GM23338 (cell line): Measurements from ENCODE around the gene GH1. TPM values are rescaled to one million over a fixed set of nuclear protein-coding genes. Genes with fewer than 3 reads are reported as not detected.

ENCODE experiments used
- ATAC-seq: fragments of 200-7000 bp; cut with Tn5 transposase; 3 replicates; pipeline ENCODE4 v1.9.1; 2020
- DNase-seq: peaks from one replicate; pipeline ENCODE4 v3.0.0-alpha.2; 2015; ENCODE audit warnings: low spot score
- H2AFZ ChIP-seq: fragments of 200-600 bp; sonication (generic); 2 replicates; pipeline ENCODE4 v1.8.0; 2016; ENCODE audit warnings: antibody characterized with exemption, mild to moderate bottlenecking, moderate library complexity
- H3F3A ChIP-seq: fragments of 200-600 bp; sonication (generic); replicated peaks from 2 replicates; pipeline ENCODE4 v1.8.0; 2017; ENCODE audit warnings: antibody characterized with exemption, mixed run types, low read depth
- H3K27ac ChIP-seq: fragments of 200-600 bp; sonication (generic); 2 replicates; pipeline ENCODE4 v1.6.1; 2016; ENCODE audit warnings: low read depth
- H3K27me3 ChIP-seq: fragments of 200-600 bp; sonication (generic); 2 replicates; pipeline ENCODE4 v1.8.0; 2016; ENCODE audit warnings: mild to moderate bottlenecking, mixed run types, moderate library complexity; ENCODE audit not compliant: insufficient read depth
- H3K36me3 ChIP-seq: fragments of 200-600 bp; sonication (generic); 2 replicates; pipeline ENCODE4 v1.8.0; 2016; ENCODE audit warnings: mild to moderate bottlenecking; ENCODE audit not compliant: insufficient read depth
- H3K4me1 ChIP-seq: fragments of 200-600 bp; sonication (generic); 2 replicates; pipeline ENCODE4 v1.8.0; 2016; ENCODE audit warnings: mild to moderate bottlenecking, moderate library complexity; ENCODE audit not compliant: insufficient read depth
- H3K4me2 ChIP-seq: fragments of 200-600 bp; sonication (generic); 2 replicates; pipeline ENCODE4 v1.7.1; 2017; ENCODE audit warnings: mixed run types
- H3K4me3 ChIP-seq: fragments of 200-600 bp; sonication (generic); 2 replicates; pipeline ENCODE4 v1.6.1; 2016; ENCODE audit warnings: mixed run types
- H3K79me2 ChIP-seq: fragments of 200-600 bp; sonication (generic); replicated peaks from 2 replicates; pipeline ENCODE4 v1.8.0; 2017; ENCODE audit warnings: mild to moderate bottlenecking; ENCODE audit not compliant: insufficient read depth
- H3K9me2 ChIP-seq: fragments of 200-600 bp; sonication (generic); 2 replicates; pipeline ENCODE4 v1.8.0; 2017; ENCODE audit not compliant: insufficient read depth
- H4K20me1 ChIP-seq: fragments of 200-600 bp; sonication (generic); replicated peaks from 2 replicates; pipeline ENCODE4 v1.8.0; 2017; ENCODE audit warnings: mild to moderate bottlenecking; ENCODE audit not compliant: insufficient read depth
- H3K27ac Mint-ChIP-seq: 2 replicates; pipeline ENCODE4 v1.8.0; 2020; ENCODE audit warnings: inconsistent platforms, mild to moderate bottlenecking, moderate library complexity, mixed read lengths
- H3K27me3 Mint-ChIP-seq: 3 replicates; pipeline ENCODE4 v1.8.0; 2022; ENCODE audit warnings: low read depth, mild to moderate bottlenecking, moderate library complexity, mixed read lengths, inconsistent platforms; ENCODE audit not compliant: insufficient read depth, poor library complexity
- H3K36me3 Mint-ChIP-seq: 3 replicates; pipeline ENCODE4 v1.8.0; 2021; ENCODE audit warnings: low read depth, mild to moderate bottlenecking, inconsistent platforms, moderate library complexity, mixed read lengths
- H3K4me1 Mint-ChIP-seq: 3 replicates; pipeline ENCODE4 v1.8.0; 2020; ENCODE audit warnings: mild to moderate bottlenecking, inconsistent platforms, mixed read lengths
- H3K4me3 Mint-ChIP-seq: 3 replicates; pipeline ENCODE4 v1.8.0; 2021; ENCODE audit warnings: moderate library complexity, mild to moderate bottlenecking, inconsistent platforms, mixed read lengths
- H3K9me3 Mint-ChIP-seq: 3 replicates; pipeline ENCODE4 v1.8.0; 2020; ENCODE audit warnings: moderate library complexity, mild to moderate bottlenecking, inconsistent platforms, mixed read lengths
- CTCF ChIP-seq, 2 experiments: fragments of 200-600 bp in 1 of 2; sonication (generic) in 1 of 2; conservative IDR thresholded peaks; 2 replicates each; pipeline versions ENCODE4 v1.5.1 to v1.6.1; 2016 to 2017; ENCODE audit warnings: antibody characterized with exemption in 2 of 2, low read depth in 2 of 2, mild to moderate bottlenecking in 2 of 2, moderate library complexity in 1 of 2
- ETS1 ChIP-seq: IDR thresholded peaks from 2 replicates; pipeline ENCODE4 v1.6.1; 2016; ENCODE audit warnings: antibody characterized with exemption
- EZH2 ChIP-seq: fragments of 200-600 bp; sonication (generic); IDR thresholded peaks from one replicate; pipeline ENCODE4 v1.8.0; 2017; ENCODE audit warnings: antibody characterized with exemption, mild to moderate bottlenecking, low read depth; ENCODE audit not compliant: unreplicated experiment
- JUNB ChIP-seq: IDR thresholded peaks from one replicate; pipeline ENCODE4 v1.6.1; 2016; ENCODE audit warnings: antibody characterized with exemption; ENCODE audit not compliant: unreplicated experiment
- NANOG ChIP-seq: IDR thresholded peaks from 2 replicates; pipeline ENCODE4 v1.6.1; 2016; ENCODE audit warnings: antibody characterized with exemption, borderline replicate concordance
- STAT1 ChIP-seq: IDR thresholded peaks from one replicate; pipeline ENCODE4 v1.6.1; 2016; ENCODE audit warnings: antibody characterized with exemption; ENCODE audit not compliant: unreplicated experiment
- ZNF462 ChIP-seq: fragments of 250-450 bp; sonication (Bioruptor Pico); IDR thresholded peaks from 2 replicates; pipeline ENCODE4 v1.5.0; 2020; ENCODE audit warnings: mild to moderate bottlenecking, moderate library complexity
- polyA plus RNA-seq: library from polyadenylated mRNA; unstranded; fragments of >200 nt; fragmentation: Nextera tagmentation; extraction: Ambion mirVana; gene quantifications from 2 replicates; pipeline ENCODE4 v1.2.1, GENCODE V29; 2016
- total RNA-seq: library from RNA; depleted of rRNA; stranded (reverse); fragments of >200 nt; shearing (Covaris generic); gene quantifications from 2 replicates; pipeline ENCODE4 v1.2.3, GENCODE V29; 2014

The GH1 gene
- total and polyA plus RNA-seq, 2 experiments from 2014 or later = 0.57 TPM; not detected in 1

GRCh38 chr17:63955791-63956190 lies 37.2 kb upstream of the GH1 start (continued):
- TF ChIP-seq ZNF462 (CRISPR knock-in tag) = no peak

GRCh38 chr17:63955232-63955631 lies 36.6 kb upstream of the GH1 start:
- Mint-ChIP-seq H3K4me3 (no peak overlapping the region), H3K36me3 (peaks cover 13% of the 10 kb centered on the region; the same call in 2 of the 3 replicates)
- no peak for ATAC-seq

More at GRCh38 chr17:63955232-63955631, 36.6 kb upstream of the GH1 start:
- no peaks in the 10 kb centered on the region for H3K9me2 ChIP-seq
- no peaks in the 10 kb centered on the region for H3F3A ChIP-seq
- H3K4me1 ChIP-seq = peaks cover 5% of the 10 kb centered on the region; the same call in 1 of the 2 replicates
- no peak overlapping the region for H3K27ac Mint-ChIP-seq
- no peak overlapping the region for H3K4me2 ChIP-seq
- no peaks in the 10 kb centered on the region for H3K36me3 ChIP-seq
- H3K27me3 Mint-ChIP-seq = peaks cover 9% of the 10 kb centered on the region
- H3K4me3 ChIP-seq = no peak overlapping the region
- no peaks in the 10 kb centered on the region for H4K20me1 ChIP-seq
- no peaks in the 10 kb centered on the region for H3K27me3 ChIP-seq
- H3K79me2 ChIP-seq = no peaks in the 10 kb centered on the region
- H3K9me3 Mint-ChIP-seq = no peaks in the 10 kb centered on the region
- DNase-seq = no peak
- peaks cover 7% of the 10 kb centered on the region for H3K4me1 Mint-ChIP-seq
- no peak overlapping the region for H2AFZ ChIP-seq
- no peak for TF ChIP-seq EZH2
- no peak for TF ChIP-seq JUNB
- TF ChIP-seq STAT1 = no peak
- TF ChIP-seq ZNF462 (CRISPR knock-in tag) = no peak
- no peak for TF ChIP-seq ETS1
- TF ChIP-seq CTCF (conservative IDR thresholded peaks at IDR 0.05; ENCODE audit: low read depth in 2 of 2) = no peak
- TF ChIP-seq NANOG = no peak
- H3K27ac ChIP-seq = no peak overlapping the region
